Measurements from ENCODE around the gene SMYD3.

SMYD3 gene

GRCh38 chr1:246476771-246477170 lies 30.3 kb downstream of the SMYD3 start:
- in situ Hi-C loops (cut with MboI; ENCODE audit: low sequenced_read_pairs), result no loop called here

DNA sequence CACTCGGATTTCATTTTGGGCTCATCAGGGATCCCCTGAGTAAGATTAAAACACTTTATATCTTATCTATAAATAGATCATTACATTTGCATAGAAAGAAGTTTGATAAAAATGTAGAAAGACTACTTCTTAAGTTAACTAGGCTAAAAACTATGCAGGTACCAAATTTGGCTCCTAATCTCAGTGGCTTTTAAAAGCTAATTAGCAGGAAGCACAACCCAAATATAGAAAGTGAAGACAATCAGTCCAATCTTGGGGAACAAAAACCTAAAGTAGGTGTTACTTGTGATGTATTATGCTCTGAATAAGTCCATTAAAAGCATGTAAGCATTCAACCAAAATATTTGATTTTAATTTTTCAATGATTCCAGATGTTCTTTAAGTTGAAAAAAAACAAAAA lies 35.4 kb downstream of the SMYD3 start:
- in situ Hi-C loops (cut with MboI; ENCODE audit: low sequenced_read_pairs), result loop anchor here (25.0 kb wide), 1 partner anchor 1334 kb away; no protein-coding TSS in a partner anchor

DNA sequence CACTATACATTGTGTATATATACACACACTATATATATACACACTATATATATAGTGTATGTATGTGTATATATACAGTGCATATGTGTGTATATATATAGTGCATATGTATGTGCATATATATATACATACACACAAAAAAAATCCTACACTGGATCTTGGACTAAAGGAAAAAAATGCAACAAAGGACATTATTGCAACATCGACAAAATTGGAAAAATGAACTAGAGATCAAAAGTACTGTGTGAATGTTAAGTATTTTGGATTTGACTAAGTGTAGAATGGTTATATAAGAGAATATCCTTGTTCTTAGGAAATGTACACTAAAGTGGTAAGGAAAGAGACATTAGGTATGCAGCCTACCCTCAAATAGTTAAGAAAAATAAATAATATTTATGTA lies 36.5 kb downstream of the SMYD3 start:
- in situ Hi-C loops (cut with MboI; ENCODE audit: low sequenced_read_pairs), result loop anchor here (25.0 kb wide), 1 partner anchor 1333 kb away; no protein-coding TSS in a partner anchor

DNA sequence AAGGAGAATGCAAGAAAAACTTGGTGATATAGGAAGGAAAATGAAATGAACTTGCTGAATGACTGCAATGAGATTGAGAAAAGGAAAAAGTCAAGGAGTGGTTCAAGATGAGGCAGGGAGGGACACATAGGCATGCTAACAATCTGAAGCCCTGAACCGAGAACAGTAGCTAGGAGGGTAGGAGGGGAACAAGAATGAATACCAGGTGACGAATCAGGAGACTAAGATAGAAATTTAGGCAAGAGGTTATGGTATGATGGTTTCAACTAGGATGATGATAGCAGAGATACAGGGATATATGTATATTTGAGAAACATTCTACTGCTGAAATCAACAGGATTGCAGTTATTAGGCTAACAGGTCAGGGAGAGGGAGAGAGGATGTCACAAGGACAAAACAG lies 44.1 kb downstream of the SMYD3 start:
- in situ Hi-C loops (cut with MboI; ENCODE audit: low sequenced_read_pairs), result loop anchor here (25.0 kb wide), 1 partner anchor 1326 kb away; no protein-coding TSS in a partner anchor

DNA sequence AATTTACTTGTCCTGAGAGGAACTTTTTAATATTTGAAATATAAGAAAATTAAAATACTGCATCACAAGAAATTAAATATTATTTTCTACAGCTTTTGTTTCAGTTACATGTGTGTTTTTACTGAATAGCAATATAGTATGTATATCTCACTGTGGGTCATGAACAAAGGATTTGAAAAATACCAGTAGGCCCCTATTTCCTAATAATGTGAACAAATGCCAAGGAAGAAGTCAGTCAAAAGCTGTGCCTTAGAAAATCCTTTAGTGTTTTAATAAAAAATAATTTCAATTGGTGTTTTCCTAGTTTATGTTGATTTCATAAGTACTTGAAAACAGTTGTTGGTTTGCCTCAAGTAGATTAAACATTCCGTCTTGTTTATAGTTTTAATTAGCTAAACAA lies 46.7 kb downstream of the SMYD3 start:
- in situ Hi-C loops (cut with MboI; ENCODE audit: low sequenced_read_pairs), result loop anchor here (25.0 kb wide), 1 partner anchor 1323 kb away; no protein-coding TSS in a partner anchor

GRCh38 chr1:246459221-246459620 lies 47.9 kb downstream of the SMYD3 start:
- in situ Hi-C loops (cut with MboI; ENCODE audit: low sequenced_read_pairs), result loop anchor here (10.0 to 25.0 kb wide), 2 partner anchors 444 to 1322 kb away; no protein-coding TSS in a partner anchor

GRCh38 chr1:246455476-246455875 lies 51.6 kb downstream of the SMYD3 start:
- in situ Hi-C loops (cut with MboI; ENCODE audit: low sequenced_read_pairs), result loop anchor here (10.0 to 25.0 kb wide), 2 partner anchors 441 to 1318 kb away; no protein-coding TSS in a partner anchor

- in situ Hi-C loops (cut with MboI; ENCODE audit: low sequenced_read_pairs), result loop anchor here (10.0 to 25.0 kb wide), 2 partner anchors 440 to 1317 kb away; no protein-coding TSS in a partner anchor
Observed at GRCh38 chr1:246454655-246455054, 52.4 kb downstream of the SMYD3 start.

DNA sequence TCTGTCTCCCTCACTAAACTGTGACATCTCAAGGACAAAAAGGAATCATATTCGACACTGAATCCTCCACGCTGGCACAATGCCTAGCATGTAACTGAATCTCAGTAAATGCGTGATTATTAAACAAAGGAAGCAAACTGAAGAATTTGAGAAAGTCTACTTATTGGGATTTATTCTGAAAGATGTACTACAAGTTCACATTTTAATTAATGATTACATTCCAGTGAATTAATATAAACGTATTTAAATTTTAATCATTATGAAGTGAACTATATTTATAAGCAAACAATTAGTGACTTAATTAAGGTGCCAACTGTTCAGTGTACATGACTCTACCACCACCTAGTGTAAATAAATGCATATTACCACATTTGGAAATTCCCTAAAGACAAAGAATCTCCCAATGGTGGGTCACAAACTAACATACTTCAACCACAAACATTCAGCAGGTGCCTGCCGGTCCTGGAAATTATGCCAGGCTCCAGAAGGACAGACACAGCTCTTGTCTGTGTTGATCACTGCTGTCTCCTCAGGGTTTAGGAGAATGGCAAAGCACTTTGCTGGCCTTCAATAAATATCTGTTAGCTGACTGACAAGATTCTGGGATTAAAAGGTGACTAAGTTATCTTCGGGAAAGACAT lies 56.3 kb downstream of the SMYD3 start:
- in situ Hi-C loops (cut with MboI; ENCODE audit: low sequenced_read_pairs), result loop anchor here (10.0 to 25.0 kb wide), 2 partner anchors 436 to 1313 kb away; no protein-coding TSS in a partner anchor

GRCh38 chr1:246448373-246448772 lies 58.7 kb downstream of the SMYD3 start:
- in situ Hi-C loops (cut with MboI; ENCODE audit: low sequenced_read_pairs), result no loop called here

- in situ Hi-C loops (cut with MboI; ENCODE audit: low sequenced_read_pairs), result no loop called here
Observed at GRCh38 chr1:246447501-246447900, 59.6 kb downstream of the SMYD3 start.

DNA sequence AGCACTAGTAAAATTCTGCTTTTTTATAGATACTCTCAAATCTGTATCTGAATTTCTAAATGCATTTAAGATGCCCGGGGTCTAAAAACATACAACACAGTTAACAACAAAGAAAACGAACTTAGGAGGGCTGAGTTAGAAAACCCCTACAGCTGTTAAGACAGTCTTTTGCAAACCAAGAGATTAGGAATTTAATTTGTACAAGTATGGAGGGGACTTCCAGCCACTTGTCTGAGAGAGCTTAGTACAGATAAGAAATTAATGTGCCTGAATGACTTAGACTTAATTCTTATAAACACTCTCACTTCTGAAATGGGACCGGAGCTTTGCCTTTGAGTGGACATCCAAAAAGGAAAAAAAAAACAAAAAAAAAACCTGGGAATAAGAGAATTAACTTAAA lies 61.6 kb downstream of the SMYD3 start:
- in situ Hi-C loops (cut with MboI; ENCODE audit: low sequenced_read_pairs), result no loop called here

- in situ Hi-C loops (cut with MboI; ENCODE audit: low sequenced_read_pairs), result no loop called here
Observed at GRCh38 chr1:246444617-246445016, 62.5 kb downstream of the SMYD3 start.

GRCh38 chr1:246437961-246438360 lies 69.1 kb downstream of the SMYD3 start:
- in situ Hi-C loops (cut with MboI; ENCODE audit: low sequenced_read_pairs), result no loop called here

- in situ Hi-C loops (cut with MboI; ENCODE audit: low sequenced_read_pairs), result no loop called here
Observed at GRCh38 chr1:246435421-246436041, 71.5 kb downstream of the SMYD3 start.

DNA sequence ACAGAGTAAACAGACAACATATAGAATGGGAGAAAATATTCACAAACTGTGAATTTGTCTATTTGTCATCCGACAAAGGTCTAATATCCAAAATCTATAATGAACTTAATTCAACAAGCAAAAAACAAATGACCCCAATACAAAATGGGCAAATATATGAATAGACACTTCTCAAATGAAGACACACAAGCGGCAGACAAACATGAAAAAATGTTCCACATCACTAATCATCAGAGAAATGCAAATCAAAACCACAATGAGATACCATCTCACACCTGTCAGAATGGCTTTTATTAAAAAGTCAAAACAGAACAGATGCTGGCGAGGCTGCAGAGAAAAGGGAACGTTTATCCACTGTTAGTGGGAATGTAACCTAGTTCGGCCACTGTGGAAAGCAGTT lies 72.7 kb downstream of the SMYD3 start:
- in situ Hi-C loops (cut with MboI; ENCODE audit: low sequenced_read_pairs), result no loop called here

- in situ Hi-C loops (cut with MboI; ENCODE audit: low sequenced_read_pairs), result no loop called here
Observed at GRCh38 chr1:246428542-246429308, 78.4 kb downstream of the SMYD3 start.

DNA sequence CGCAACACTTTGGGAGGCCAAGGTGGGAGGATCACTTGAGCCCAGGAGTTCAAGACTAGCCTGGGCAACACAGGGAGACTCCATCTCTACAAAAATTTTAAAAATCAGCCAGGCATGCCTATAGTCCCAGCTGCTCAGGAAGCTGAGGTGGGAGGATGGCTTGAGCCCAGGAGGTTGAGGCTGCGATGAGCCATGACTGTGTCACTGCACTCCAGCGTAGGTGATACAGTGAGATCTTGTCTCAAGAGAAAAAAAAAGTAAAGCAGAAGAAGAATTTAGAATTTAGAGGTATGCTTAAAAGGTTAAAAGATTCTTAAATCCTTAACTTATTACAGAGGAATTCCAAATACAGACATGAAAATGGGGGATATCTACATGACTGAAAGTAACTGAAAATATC lies 79.5 kb downstream of the SMYD3 start:
- in situ Hi-C loops (cut with MboI; ENCODE audit: low sequenced_read_pairs), result no loop called here

DNA sequence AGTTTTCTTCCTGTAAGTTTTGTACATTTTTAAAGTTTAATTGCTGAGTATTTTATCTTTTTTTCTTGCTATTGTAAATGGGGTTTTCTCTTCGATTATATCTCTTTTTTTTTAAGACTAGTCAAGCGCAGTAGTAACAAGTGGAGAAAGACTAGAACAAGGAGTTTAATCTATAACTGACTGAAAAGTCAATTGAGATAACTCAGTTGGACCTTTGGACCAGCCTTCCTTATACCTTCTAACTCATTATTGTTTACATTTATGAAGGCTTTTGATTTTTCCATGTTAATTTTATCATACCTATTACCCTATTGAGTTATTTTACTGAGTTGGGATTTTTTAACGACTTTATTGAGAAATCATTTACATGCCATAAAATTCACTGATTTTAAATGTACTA lies 81.2 kb downstream of the SMYD3 start:
- in situ Hi-C loops (cut with MboI; ENCODE audit: low sequenced_read_pairs), result no loop called here

DNA sequence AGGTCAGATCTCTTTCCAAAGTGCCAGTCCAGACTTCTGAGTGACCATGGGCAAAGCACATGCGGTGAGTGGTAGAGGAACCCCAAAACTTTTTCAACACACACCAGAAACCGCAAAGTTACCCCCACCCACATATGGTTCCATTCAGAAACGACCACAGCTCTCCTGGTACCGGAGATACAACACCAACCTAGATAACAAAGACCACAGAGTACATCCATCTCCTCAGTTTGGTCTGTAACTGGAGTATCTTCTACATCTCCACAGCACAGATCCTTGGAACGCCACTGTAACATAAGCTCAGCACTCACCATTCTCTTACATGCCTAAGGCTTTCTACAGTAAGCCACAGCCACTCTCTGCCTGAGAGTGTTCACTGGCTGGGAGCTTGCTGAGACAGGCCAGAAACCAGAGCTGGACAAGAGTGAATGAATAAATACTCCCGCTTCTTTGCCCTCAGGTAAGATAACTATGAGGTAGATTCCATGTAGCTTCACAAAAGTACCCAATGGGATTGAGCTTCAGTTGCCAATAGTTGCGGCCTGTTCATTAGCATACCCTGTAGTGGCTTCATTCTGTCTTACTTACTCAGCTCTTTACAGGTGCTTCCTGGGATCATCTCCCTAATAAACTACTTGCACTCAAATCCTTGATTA lies 81.8 kb downstream of the SMYD3 start:
- in situ Hi-C loops (cut with MboI; ENCODE audit: low sequenced_read_pairs), result no loop called here

DNA sequence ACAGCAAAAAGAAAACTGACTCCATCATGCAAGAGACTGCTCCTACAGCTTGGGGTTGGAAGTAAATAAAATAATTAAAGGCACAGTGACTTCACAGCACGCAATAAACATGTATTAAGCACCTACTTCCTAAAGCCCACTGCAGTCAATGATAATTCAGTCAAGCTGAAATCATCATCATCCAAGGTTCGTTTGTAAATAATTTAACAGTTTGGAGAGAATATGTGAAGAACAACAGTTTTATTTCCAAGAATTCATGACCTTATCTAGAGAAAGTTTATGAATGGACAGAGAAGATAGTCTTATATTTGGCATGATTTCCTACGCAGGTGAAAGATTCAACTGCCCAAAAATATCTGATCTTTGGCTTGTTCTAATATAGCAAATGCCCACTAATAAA lies 86.8 kb downstream of the SMYD3 start:
- in situ Hi-C loops (cut with MboI; ENCODE audit: low sequenced_read_pairs), result no loop called here

Measured in HL-60/S4 (cell line).